NCI-H2227 (cell line): Measurements from ENCODE around the gene CRK.
"Not testable (repeated sequence)": the region's sequence is repeated elsewhere in the genome, so short reads cannot be mapped to it uniquely, and the experiment has no call there.

Experiments used
- DNase-seq: peaks from one replicate; lab custom pipeline; 2025; ENCODE audit not compliant: unreplicated experiment; lab: John Stamatoyannopoulos, UW

The CRK gene

DNA sequence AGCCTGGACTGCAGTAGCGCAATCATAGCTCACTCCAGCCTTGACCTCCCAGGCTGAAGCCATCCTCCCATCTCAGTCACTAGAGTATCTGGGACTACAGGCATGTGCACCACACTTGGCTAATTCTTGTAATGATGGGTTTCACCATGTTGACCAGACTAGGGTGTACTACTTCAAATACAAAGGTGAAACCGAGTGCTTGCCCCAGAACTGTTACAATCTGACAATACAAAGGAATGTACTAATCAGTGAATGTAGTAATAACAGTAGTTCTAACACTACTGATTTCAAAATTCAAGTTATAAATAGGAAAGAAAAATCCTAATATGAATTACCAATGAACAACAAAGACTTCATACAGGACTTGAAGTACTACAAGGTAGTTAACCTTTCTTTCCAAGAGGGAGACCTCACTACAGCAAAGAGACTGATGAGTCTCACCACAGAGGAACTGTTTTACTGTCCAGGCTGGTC, 24.4 kb downstream of the CRK start:
- no peak for DNase-seq

DNA sequence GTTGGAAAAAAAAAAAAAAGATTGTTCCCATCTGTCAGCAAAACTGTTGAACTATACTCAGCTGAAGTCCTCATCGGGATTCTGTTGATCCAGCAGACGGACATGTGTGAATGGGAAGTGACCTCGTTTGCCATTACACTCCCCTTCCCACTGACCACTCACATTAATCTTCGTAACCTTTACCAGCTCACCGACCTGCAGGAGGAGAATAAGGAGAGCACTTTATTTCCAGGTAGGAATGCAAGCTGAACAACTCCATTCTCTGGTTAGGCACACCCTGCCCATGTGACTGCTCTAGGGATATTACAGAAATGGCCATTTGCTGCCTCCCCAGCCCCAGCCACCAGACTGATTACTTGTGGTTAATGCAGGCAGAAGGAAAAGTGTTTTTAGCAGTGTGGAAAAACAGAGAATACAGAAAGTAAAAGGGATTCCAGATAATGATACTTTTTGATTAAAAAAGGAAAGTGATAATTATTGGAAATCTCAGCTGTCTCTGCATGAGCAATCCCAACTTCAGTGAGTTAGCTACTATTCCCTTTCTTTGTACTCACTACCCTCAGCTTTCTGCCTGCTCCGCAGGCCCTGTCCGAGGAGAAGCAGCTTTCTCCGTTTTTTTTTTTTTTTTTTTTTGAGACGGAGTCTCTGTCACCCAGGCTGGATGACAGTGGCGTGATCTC, 32.4 kb downstream of the CRK start:
- no peak for DNase-seq

DNA sequence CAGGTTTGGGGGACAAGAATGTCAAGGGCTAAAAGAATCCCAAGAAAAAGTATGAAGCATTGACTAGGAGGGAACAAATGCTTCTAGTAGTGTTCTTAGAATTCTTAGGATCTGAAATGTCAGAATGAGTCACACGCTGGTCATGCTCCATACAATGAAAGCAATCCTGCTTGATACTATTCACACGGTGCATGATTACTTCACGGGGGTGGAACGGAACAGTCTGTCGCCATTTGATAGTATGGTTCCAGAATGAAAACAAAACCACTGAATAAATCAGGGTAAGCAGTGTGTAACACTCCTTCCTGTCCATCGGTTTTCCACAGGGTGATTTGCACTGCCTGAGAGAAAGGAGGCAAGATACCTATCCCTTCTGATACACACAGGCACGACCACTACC, 33.1 kb downstream of the CRK start:
- no peak for DNase-seq

DNA sequence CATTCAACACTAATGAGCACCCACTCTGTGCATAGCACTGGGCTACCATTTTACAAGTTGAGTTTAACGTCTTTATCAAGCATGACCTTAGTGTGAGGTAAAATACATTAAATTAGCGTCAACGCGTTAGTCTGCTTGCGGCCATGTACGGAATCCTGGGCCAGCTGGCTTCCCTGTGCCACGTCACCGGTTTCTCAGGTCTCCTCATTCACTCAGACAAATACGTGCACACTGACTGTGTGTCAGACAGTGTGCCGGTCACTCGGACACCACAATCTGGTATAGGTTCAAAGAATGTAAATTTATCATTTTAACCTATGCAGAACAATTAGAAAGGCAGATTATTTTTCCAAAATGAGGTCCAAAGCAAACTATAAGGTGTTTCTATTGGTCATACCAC, 34.6 kb downstream of the CRK start:
- DNase-seq, result no peak

DNA sequence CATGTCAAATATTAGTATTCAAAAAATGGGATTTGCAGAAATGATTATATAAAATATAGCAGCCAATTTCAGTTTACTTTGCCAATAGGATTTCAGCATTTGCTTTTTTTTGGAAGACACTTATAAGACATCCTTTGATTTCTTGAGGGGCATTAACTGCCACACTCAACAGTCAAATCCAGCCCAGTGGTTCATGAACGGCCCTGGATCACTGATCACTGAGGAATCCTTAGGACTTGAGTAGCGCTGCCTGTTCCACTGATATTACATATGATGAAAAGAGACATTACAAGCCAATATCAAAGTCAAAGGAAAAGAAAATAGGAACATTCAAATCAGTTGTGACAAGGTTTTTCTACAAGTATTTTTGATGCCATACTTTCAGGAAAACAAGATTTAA, 35.1 kb downstream of the CRK start:
- no peak for DNase-seq

DNA sequence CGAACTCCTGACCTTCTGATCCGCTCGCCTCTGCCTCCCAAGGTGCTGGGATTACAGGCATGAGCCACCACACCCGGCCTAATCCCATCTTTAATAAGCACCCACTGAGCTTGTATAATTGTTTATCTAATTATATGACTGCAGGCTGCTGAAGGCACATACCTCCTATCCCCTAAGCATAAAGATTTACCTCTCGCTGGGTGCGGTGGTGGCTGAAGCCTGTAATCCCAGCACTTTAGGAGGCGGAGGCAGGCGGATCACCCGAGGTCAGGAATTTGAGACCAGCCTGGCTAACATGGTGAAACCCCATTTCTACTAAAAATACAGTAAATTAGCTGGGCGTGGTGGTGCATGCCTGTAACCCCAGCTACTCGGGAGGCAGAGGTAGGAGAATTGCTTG, 35.9 kb downstream of the CRK start:
- no peak for DNase-seq

DNA sequence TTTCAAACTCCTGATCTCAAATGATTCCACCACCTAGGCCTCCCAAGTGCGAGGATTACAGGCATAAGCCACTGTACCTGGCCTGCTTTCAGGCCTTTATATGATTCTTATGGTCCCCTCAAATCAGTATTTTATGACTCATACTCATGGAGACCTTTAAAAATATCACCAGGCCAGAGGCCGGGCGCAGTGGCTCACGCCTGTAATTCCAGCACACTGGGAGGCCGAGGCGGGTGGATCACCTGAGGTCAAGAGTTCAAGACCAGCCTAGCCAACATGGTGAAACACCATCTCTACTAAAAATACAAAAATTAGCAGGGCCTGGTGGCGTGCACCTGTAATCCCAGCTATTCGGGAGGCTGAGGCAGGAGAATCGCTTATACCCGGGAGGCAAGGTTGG, 37.6 kb downstream of the CRK start:
- DNase-seq, result not testable (repeated sequence)

DNA sequence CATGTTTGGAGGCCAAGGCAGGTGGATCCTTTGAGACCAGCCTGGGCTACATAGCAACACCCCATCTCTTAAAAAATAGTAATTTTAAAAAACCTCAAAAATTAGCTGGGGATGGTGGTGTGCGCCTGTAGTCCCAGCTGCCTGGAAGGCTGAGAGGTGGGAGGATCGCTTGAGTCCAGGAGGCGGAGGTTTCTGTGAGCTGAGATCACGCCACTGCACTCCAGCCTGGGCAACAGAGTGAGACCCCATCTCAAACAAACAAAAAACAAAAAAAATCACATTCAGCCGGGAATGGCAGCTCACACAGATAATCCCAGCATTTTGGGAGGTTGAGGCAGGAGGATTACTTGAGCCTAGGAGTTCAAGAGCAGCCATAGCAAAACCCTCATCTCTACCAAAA, 39.6 kb downstream of the CRK start:
- DNase-seq, result no peak

DNA sequence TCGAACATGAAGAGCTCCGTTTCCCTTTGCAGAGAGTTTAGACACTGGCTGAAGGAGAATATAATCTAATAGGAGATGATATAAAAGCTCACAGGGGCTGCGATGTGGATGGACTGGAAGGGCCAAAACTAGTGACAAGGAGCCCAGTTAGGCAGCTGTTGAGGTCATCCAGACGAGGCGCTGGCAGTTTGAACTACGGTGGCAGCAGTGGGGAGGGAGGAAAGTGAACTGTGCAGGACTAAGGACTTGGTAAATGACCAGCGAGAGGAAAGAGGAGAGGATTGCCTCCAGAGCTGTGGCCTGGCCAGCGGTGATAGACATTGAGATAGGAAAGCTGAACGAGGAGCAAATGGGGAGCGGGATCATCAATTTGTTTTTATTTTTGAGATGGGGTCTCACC, 41.4 kb downstream of the CRK start:
- no peak for DNase-seq

DNA sequence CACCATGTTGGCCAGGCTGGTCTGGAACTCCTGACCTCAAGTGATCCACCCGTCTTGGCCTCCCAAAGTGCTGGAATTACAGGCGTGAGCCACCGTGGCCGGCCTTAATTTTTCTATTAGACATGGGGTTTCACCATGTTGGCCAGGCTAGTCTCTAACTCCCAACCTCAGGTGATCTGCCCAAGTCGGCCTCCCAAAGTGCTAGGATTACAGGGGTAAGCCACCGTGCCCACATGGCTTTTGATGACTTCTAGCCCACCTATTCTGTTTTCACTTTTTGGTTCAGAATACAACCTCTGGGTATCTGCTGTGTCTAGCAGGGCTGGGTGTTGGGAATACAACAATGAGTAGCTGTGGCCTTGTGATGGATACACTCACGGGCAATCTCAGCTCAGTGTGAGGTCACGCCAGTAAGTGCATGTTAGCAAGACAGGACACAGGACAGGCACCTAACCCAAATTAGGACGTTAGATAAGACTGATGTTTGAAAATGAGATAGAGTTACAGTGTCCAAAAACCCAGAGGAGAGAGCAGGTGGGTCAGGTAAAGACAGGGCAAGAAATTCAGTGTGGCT, 41.9 kb downstream of the CRK start:
- DNase-seq, result no peak

DNA sequence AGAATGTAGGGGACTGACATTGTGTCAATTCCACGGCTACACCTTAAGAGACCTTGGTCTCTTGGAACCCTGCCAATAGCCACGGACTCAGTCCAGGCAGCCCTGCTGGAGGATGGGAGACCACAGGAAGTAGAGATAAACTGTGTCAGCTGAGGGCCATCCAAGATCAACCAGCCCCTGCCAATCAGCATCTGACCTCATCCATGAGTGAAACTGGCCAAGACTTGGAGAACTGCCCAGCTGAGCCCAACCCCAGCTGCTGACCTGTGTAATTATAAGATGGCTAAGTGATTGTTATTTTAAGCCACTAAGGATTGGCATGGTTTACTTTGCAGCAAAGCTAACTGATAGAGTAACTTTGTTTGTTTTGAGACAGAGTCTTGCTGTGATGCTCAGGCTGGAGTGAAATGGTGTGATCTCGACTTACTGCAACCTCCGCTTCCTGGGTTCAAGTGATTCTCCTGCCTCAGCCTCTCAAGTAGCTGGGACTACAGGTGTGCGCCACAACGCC, 42.7 kb downstream of the CRK start:
- peak; percentile 9 for DNase-seq

DNA sequence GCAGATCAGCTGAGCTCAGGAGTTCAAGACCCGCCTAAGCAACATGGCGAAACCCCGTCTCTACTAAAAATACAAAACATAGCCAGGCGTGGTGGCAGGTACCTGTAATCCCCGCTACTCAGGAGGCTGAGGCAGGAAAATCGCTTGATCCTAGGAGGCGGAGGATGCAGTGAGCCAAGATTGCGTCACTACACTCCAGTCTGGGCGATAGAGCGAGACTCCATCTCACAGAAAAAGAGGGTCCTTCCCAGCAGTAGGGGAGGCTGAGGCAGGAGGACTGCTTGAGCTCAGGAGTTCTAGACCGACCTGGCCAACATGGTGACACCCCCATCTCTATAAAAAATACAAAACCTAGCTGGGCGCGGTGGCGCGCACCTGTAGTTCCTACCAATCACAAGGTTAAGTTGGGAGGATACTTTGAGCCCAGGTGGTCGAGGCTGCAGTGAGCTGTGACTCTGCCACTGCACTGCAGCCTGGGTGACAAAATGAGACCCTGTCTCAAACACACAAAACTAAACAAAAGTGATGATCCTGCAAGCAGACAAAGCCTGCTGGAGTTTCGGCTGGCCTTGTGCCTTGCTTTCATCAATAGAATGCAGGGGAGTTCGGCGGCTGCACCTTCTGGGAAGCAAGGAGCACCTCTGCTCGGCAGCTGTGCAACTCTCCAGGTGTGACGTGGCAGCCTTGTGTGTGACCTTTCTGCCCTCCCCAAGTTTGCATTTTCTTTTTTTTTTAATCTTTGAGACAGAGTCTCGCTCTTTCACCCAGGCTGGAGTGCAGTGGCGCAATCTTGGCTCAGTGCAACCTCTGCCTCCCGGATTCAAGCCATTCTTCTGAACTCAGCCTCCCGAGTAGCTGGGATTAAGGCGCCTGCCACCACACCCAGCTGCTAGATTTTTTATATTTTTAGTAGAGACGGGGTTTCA, 43.6 kb downstream of the CRK start:
- no peak for DNase-seq

DNA sequence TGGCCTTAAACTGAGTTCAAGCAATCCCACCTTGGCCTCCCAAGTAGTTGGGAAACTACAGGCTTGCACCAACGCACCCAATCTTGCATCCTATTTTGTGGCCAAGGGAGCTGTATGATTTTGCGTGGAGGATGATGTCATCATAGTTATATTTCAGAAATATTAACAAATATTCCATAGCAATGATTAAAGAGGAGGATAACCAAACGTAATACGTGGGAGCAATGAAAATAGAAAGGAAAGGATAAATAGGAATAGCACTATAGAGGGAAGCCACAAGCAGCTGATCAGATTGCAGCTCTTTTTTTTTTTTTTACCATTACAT, 53.8 kb downstream of the CRK start:
- no peak for DNase-seq

DNA sequence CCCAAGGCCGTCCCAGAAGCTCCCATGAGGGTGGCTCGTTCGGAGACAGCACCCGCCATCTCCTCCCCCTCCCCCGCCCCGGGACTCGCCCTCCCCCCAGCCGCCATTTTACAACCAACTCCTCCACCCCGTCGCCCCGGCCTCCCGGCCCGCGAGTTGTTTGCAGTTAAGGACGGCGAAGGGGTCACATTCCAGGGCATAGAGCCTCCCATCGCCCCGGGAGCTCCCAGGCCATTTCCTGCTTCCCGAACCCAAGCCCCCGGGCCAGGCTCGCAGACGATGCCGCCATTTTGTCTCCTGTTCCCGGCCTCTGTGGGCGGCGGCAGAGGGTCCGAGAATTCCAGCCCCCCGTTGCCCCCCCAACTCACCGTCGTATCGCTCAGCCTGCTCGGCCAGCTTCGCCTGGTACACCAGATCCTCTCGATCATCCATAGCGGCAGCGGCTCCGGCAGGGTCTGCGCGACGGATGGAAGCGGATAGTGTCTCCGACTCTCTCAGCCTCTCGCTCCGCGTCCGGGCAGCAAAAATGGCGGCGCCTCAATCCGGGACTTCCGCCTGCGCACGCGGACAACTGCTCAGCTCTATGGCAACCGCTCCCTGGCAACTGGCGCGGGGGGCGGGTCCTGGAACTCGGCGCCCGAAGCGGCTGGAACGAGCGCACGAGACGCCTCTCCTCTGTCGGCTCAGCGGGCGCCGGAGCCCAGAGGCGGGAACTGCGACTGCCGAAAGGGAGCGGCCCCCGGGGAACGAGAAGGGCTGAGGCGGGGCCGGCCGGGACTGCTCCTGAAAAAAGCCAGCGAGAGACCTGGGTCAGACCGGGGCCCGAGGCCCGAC, 56.1 kb downstream of the CRK start, which contains the start of gene YWHAE:
YWHAE (minus strand) TSS at position 544 of the 834 bp plus-strand sequence; CDS start at position 432, 112 bp downstream.
- peak; percentile 96 for DNase-seq

DNA sequence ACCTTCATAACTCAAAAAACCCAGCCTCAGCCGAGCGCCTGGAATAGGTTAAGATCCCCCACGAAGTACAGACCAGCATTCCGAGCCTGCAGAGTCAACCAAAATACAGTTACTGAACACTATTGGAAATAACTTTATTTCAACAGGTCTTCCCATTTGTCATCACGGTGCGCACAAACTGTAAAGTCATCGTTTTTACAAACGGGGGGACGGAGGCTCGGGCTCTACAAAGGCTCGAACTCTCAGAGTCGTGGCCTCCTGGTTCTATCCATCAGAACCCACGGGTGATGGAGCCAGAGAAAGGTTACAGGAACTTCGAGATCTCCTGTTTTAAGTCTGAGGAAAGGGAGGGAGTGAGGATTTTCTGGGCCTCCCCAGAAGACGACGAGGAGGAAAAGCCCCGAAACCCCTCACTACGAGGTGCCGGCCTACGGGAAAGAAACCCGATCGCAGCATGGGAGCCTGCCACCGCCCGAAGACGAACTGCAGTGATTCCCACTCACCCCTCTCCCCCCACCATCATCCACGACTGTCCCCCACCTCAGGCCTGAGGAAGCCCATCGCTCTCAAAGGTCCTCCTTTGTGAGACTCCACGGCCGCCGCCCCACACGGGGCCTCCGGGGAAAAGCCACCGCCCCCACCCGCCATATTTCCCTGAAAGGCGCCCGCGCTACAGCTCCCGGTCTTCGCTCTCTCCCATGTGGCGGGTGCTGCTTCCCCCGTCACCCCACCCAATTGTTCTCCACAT, 56.9 kb downstream of the CRK start:
- no peak for DNase-seq

DNA sequence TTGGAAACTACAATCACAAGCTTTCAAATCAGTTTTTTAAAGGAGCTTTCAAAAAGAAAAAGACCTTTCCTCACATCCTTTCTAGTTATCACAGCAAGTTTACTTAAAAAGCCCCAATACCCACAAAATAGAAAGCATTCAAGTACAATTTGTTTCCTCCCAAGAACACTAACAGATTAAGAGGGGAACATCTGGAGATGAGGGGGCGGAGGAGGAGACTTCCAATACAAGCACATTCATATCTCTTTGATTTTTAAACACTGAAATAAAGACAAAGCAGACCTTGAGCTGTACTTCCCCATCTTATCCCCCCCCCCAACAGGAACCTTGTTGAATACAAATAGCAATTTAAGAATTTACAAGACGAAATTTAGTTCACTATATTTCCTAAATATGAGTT, 58.0 kb downstream of the CRK start:
- DNase-seq, result no peak

DNA sequence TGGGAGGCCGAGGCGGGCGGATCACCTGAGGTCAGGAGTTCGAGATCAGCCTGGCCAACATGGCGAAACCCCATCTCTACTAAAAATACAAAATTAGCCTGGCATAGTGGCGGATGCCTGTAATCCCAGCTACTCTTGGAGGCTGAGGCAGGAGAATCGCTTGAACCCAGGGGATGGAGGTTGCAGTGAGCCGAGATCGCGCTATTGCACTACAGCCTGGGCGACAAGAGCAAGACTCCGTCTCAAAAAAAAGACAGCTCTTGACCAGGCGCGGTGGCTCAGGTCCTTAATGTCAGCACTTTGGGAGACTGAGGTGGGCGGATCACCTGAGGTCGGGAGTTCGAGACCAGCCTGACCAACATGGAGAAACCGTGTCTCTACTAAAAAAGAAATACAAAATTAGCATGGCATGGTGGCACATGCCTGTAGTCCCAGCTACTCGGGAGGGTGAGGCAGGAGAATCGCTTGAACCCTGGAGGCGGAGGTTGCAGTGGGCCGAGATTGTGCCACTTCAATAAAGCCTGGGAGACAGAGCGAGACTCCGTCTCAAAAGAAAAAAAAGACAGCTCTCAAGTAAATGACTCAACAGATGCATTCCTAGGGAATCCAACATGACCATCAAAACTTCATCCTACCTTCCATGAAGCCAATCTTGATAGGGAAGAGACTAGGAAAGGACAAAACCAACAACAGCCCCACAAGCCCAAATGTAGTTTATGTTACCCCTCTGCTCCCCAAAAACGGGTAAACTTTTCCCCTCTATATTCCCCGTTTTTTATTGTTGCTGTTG, 60.0 kb downstream of the CRK start:
- DNase-seq, result not testable (repeated sequence)

DNA sequence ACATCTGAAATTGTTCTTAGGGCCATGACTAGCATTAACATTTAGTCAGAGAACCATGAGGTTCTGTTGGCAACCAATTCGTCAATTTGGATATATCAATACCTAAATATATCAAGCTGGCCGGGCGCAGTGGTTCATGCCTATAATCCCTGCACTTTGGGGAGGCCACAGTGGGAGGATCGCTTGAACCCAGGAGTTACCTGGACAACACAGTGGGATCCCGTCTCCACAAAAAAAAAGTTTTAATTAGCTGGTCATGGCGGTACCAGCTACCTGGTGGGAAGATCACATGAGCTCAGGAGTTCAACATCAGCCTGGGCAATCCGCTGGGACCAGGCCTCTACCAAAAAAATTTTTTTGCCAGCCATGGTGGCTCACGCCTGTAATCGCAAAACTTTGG, 64.5 kb downstream of the CRK start:
- no peak for DNase-seq
